HG03460 (cell line): ENCODE measurements around the gene ABTB2.

Source experiments
- ATAC-seq: cut with Tn5 transposase; IDR thresholded peaks from one replicate; pipeline ENCODE4 v1.9.1; 2021; ENCODE audit not compliant: unreplicated experiment

The ABTB2 gene

GRCh38 chr11:34176751-34177209 lies 181.0 kb downstream of the ABTB2 start:
- no peak for ATAC-seq

GRCh38 chr11:34175284-34176019 lies 182.4 kb downstream of the ABTB2 start:
- peak; percentile 40 for ATAC-seq

GRCh38 chr11:34174412-34175041 lies 183.3 kb downstream of the ABTB2 start:
- peak; percentile 79 for ATAC-seq

GRCh38 chr11:34173050-34173449 lies 184.8 kb downstream of the ABTB2 start:
- no peak for ATAC-seq

DNA sequence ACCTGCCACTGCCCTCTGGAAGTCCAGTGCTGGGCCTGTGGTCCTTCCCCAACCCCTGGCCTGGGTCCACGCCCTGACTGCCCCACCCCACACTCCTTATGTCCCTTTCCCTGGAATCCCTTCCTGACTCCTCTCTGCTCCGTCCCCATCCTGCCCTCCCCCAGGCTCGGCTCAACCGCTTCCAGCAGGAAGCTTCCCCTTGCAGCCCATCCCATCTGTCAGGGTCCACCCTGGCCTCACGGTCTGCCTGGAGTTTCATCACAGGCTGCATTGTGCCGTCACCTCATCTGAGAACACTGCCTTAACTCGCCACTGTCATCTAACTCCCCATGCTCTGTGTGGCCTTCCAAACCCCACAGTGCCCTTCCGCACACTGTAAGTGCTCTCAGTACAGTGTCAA lies 188.1 kb downstream of the ABTB2 start:
- ATAC-seq: no peak

DNA sequence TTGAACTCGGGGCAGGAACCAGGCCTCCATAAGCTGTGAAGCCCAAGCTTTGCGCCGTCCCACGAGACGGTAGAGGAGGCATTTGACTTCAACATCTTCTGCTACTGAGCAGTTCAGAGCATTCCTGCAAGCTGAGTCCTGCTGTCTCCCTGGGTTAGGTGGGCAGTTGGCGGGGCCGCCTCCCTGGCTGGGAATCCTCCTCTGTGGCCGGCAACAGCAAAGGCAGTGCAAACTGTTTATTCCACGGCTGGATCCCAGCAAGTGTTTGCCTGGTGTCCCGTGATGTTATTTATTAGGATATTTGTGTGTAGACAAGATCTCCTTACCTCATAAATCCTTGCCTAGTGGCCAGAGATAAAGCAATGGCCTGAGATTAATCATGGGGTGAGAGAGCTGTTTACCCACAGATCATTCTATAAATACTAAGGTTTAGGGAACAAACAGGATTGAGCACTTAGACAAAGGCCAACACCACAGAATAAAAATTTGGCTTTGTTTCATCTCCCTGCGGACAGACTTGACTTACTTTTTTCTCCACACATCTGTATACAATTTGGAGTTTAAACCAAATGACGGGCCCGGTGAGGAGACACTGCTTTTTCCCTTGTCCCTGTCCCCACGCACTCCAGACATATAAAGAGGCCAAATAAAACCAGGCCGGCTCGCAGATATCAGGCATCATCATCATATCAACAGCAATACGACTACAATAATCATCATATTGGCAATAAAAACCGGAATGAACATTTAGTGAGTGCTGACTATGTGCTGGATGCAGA lies 189.0 kb downstream of the ABTB2 start:
- ATAC-seq: no peak

DNA sequence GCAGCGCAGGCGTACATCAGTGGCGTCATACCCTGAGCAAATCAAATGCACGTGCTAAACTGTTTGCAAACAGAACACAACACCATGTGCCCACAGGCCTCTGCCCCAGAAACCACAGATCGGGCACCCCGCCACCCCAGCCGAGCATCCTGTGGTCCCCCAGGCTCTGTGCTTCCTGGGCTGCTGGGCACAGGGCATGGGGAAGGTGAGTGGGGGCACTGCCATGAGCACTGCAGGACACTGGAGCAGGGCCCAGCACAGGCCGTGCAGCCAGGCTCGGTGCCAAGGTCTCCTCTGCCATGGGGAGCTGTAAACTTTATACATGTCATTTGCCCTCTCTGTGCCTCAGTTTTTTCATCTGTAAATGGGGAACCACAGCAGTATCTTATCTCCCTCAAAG lies 189.8 kb downstream of the ABTB2 start:
- no peak for ATAC-seq

GRCh38 chr11:34166806-34167740 lies 190.7 kb downstream of the ABTB2 start:
- no peak for ATAC-seq

DNA sequence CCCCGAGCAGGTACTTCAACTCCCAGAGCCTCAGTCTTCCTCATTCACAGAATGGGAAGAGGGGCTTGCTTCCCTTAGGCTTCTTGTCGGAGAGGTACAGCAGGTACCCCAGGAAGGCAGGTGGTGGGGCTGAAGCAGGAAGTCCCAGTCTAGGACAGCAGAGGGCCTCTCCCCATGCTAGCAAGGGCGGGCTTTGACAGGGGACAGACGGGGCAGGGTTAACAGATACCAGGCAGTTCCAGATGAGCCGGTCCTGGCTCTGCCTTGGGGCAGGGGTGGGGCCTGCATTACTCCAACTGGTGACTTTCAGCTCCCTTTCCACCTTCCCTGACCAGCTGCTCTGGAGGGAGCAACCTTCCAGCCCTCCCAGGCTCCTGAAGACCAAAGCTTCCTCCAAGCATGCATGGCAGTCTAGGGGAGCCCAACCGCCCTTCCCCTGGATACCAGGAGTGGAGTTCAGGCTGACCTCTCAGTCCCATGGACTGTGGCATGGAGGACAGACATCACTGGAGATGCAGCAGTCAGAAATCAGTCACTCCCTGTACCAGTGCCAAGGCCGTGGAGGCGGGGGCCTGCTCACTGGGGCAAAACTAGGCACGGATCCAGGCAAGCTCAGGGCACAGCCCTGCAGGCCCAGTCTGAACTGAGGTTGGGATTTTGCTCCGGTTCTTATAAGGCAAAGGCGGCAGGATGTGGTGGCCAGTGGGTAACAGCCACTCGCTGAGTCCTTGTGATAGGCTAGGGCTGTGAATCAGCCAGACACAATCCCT lies 191.8 kb downstream of the ABTB2 start:
- no peak for ATAC-seq

GRCh38 chr11:34165121-34165520 lies 192.7 kb downstream of the ABTB2 start:
- no peak for ATAC-seq

DNA sequence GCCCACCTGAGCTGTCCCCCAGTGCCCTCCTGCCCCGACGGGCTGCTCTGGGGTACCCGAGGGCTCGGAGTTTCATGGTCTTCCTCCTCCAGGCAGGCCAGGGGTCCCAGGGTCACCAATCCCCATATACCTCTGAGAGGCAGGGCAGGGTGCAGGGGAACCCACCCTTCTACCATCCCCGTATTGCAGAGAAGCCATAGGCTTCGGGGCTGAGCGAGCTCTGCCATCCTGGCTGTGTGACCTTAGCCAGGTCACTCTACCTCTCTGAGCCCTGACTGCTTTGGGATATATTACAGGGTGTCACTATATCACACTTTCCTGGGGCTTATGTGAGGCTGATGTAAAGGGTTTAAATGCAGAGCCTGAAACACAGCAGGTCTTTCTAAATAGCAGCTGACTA lies 195.0 kb downstream of the ABTB2 start:
- ATAC-seq: no peak

- ATAC-seq: no peak
These were observed 195.4 kb downstream of the ABTB2 start for GRCh38 chr11:34162493-34162820.

DNA sequence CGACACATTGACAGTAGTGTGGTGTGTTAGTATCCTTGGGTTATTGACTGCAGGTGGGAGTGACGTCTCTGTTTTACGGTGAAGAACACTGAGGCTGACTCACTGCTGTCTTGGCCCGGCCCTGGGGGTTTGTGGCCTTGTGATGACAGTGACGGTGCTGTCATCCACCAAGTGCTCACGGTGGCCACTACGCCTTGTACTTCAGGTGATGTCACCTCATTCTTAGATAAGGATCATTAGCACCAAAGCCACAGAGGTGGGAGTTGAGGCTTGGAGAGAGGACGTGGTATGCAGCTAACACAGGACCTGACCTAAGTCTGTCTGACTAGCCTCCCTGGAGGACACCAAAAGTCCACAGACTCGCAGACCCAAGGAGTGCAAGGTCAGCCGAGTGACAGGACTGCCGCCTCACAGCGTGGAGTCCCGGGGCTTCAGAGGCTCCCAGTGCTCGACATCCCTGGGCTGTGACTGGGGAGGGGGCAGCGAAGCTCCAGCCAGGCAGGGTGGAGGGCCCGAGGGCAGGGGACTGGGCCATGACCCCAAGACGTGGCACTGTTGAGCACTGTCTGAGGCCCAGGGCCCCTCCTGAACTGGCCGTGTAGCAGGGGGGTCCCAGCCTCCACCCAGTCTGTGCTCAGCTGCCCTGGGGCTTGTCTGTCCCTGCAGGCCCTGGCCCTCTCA lies 195.9 kb downstream of the ABTB2 start:
- no peak for ATAC-seq

DNA sequence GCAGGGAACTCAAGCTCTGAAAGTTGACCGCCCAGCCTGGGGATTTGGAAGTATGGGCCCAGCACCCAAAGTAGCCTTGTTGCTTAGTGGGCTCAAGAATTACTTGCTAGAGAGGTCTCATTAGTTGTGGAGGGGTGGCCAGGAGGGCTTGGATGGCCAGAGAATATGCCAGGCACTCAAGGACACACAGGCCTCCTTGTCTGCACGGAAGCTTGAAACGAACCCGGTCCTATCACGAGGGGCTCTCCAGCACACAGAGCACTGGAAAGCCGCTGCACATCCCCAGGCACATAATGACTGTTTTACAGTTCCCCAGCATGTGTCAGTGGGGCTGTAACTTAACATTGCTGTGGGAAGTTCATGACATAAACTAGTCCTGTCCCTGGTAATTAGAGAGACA lies 196.4 kb downstream of the ABTB2 start:
- ATAC-seq: no peak

DNA sequence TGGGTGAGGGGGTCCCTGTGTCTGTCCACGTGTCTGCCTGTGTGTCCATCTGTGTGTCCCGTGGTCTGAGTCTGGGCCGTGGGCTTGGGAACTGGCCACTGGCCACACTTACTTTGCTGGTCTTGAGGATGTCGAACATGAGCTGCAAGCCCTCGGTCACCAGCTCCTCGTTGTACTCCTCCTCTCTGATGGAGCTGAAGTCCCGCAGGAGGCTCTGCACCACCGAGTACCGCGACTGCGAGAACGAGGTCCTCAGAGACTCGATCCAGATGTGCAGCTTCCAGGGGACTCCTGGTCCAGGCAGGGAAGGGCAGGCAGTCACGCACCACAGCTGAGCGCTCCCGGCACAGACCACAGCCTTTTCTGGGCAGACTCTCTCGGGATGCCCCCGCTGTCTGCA lies 197.0 kb downstream of the ABTB2 start:
- ATAC-seq: no peak

GRCh38 chr11:34160049-34160721 lies 197.6 kb downstream of the ABTB2 start:
- ATAC-seq: no peak

- ATAC-seq: no peak
These were observed 199.1 kb downstream of the ABTB2 start for GRCh38 chr11:34158661-34159060.

- ATAC-seq: no peak
These were observed 200.6 kb downstream of the ABTB2 start for GRCh38 chr11:34157163-34157562.

DNA sequence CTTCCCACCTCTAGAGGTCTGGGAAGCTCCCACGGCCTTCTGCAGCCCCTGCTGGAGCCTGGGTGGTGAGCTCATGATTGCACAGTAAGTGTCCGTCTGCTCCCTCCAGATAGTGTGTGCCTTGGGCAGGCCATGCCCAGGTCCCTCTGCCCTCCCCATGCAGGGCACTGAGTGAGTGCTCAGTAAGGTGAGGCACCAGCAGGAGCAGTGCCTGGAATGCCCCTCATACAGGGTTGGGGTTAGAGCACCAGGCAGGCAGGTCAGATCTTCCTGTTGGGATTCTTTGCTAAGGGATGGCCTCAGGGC lies 202.1 kb downstream of the ABTB2 start:
- no peak for ATAC-seq
